H1 (cell line): ENCODE results near the gene ENDOD1. TPM values are rescaled to one million over a fixed set of nuclear protein-coding genes. Genes with fewer than 3 reads are reported as not detected.

ENCODE experiments used
- polyA plus RNA-seq, 7 experiments: library from polyadenylated mRNA; depleted of rRNA in 3 of 7; stranded (reverse) in 5 of 7; unstranded in 2 of 7; fragments of >200 nt in 5 of 7; fragments of 200-250 nt in 2 of 7; gene quantifications; 1 replicate in 5 of 7; 2 replicates in 1 of 7; 4 replicates in 1 of 7; pipeline versions ENCODE4 v1.2.1 to v1.2.3, GENCODE V29; 2011 to 2013; ENCODE audit warnings: missing spikeins in 2 of 7, mixed read lengths in 2 of 7
- total RNA-seq: library from RNA; stranded (reverse); fragmentation: NEBNext Ultra II Directional; extraction: Animal tissue kit (Norgen Biotek cat#: 25700); gene quantifications from 2 replicates; pipeline ENCODE4 v1.2.1, GENCODE V29; 2021
- TF ChIP-seq, protein P1 (sequence below): IDR thresholded peaks from 2 replicates; pipeline ENCODE4 v1.6.1; 2012; ENCODE audit warnings: low read length, inconsistent platforms

The ENDOD1 gene
- total and polyA plus RNA-seq, 2 of the 8 experiments (the other 6 are each of a cell fraction or from before 2014, with no cell fraction given): 1.2 to 2.5 TPM

DNA sequence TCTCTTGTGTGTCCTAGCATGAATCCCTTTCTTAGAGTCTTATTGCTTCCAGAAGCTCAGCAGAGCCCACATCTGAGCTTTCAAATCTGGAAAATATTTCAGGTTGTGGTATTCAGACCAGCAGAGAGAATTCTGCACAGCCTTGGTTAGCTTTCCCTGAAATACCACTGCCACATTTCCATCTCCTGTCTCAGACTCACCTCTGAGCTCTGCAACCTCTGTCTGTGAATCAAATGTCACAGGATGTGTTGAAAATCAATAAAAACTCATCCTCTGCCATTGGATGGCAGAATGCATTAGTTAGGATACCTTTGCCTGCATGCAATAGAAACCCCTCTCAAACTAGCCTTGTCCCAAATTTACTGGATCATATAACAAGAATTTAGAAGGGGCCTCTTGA, 47.7 kb downstream of the ENDOD1 start (continued):
- TF ChIP-seq, protein P1, sequence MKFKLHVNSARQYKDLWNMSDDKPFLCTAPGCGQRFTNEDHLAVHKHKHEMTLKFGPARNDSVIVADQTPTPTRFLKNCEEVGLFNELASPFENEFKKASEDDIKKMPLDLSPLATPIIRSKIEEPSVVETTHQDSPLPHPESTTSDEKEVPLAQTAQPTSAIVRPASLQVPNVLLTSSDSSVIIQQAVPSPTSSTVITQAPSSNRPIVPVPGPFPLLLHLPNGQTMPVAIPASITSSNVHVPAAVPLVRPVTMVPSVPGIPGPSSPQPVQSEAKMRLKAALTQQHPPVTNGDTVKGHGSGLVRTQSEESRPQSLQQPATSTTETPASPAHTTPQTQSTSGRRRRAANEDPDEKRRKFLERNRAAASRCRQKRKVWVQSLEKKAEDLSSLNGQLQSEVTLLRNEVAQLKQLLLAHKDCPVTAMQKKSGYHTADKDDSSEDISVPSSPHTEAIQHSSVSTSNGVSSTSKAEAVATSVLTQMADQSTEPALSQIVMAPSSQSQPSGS: no peak
- TF ChIP-seq, all 59 proteins: peak for 0
